ENCODE measurements around the gene GCN1. TPM values are rescaled to one million over a fixed set of nuclear protein-coding genes. Genes with fewer than 3 reads are reported as not detected.

The GCN1 gene
- total RNA-seq, 1 experiment from 2014 or later = 117 TPM

- no peak for DNase-seq (ENCODE audit: low read depth)
Observed at GRCh38 chr12:120148011-120148410, 46.5 kb downstream of the GCN1 start.

GRCh38 chr12:120145164-120145563 is 49.4 kb downstream of the GCN1 start:
- no peak for DNase-seq (ENCODE audit: low read depth)

GRCh38 chr12:120144215-120144614 is 50.3 kb downstream of the GCN1 start:
- no peak for DNase-seq (ENCODE audit: low read depth)

GRCh38 chr12:120142231-120142877 is 52.2 kb downstream of the GCN1 start:
- no peak for DNase-seq (ENCODE audit: low read depth)

- DNase-seq (ENCODE audit: low read depth) = no peak
Observed at GRCh38 chr12:120141336-120141735, 53.2 kb downstream of the GCN1 start.

- no peak for DNase-seq (ENCODE audit: low read depth)
Observed at GRCh38 chr12:120140603-120141002, 53.9 kb downstream of the GCN1 start.

- no peak for DNase-seq (ENCODE audit: low read depth)
Observed at GRCh38 chr12:120139958-120140357, 54.6 kb downstream of the GCN1 start.

- DNase-seq (ENCODE audit: low read depth) = no peak
Observed at GRCh38 chr12:120138366-120138765, 56.1 kb downstream of the GCN1 start.

- no peak for DNase-seq (ENCODE audit: low read depth)
Observed at GRCh38 chr12:120137833-120138232, 56.7 kb downstream of the GCN1 start.

GRCh38 chr12:120136093-120136770 is 58.3 kb downstream of the GCN1 start:
- no peak for DNase-seq (ENCODE audit: low read depth)

GRCh38 chr12:120134307-120134980 is 60.1 kb downstream of the GCN1 start:
- DNase-seq (ENCODE audit: low read depth) = no peak

- no peak for DNase-seq (ENCODE audit: low read depth)
Observed at GRCh38 chr12:120132863-120133385, 61.6 kb downstream of the GCN1 start.

GRCh38 chr12:120132054-120132836 is 62.3 kb downstream of the GCN1 start:
- DNase-seq (ENCODE audit: low read depth) = no peak

GRCh38 chr12:120131116-120131515 is 63.4 kb downstream of the GCN1 start:
- DNase-seq (ENCODE audit: low read depth) = no peak

- no peak for DNase-seq (ENCODE audit: low read depth)
Observed at GRCh38 chr12:120130011-120130410, 64.5 kb downstream of the GCN1 start.

GRCh38 chr12:120126635-120127005 is 67.9 kb downstream of the GCN1 start:
- no peak for DNase-seq (ENCODE audit: low read depth)

GRCh38 chr12:120125792-120126634 is 68.5 kb downstream of the GCN1 start:
- no peak for DNase-seq (ENCODE audit: low read depth)

GRCh38 chr12:120125029-120125428 is 69.5 kb downstream of the GCN1 start:
- DNase-seq (ENCODE audit: low read depth) = no peak

- DNase-seq (ENCODE audit: low read depth) = no peak
Observed at GRCh38 chr12:120121766-120122293, 72.7 kb downstream of the GCN1 start.

- DNase-seq (ENCODE audit: low read depth) = no peak
Observed at GRCh38 chr12:120121343-120121742, 73.2 kb downstream of the GCN1 start.

All from Daoy (cell line).